Activated naive CD4-positive, alpha-beta T cell treated with anti-CD3 and anti-CD28 coated beads, Interleukin-2, amount 50 U/mL, for 72 hours (primary cell): ENCODE results near the gene CD320. TPM values are rescaled to one million over a fixed set of nuclear protein-coding genes. Genes with fewer than 3 reads are reported as not detected.

ENCODE experiments used
- ATAC-seq, 2 donors: fragments of 150-1000 bp; cut with Tn5 transposase; 2 replicates each; pipeline ENCODE4 v1.10.0; 2021; ENCODE audit warnings: mild to moderate bottlenecking in 2 of 2, moderate library complexity in 2 of 2
- DNase-seq, 2 donors: peaks; one replicate each; pipeline ENCODE4 v3.0.0; 2021 to 2022; ENCODE audit warnings: low spot score in 2 of 2
- H3K27ac Mint-ChIP-seq, 2 donors: one replicate each; pipeline ENCODE4 v1.8.0; 2022; ENCODE audit warnings: mild to moderate bottlenecking in 2 of 2, mixed read lengths in 2 of 2
- H3K36me3 Mint-ChIP-seq, 2 donors: one replicate each; pipeline ENCODE4 v1.8.0; 2022; ENCODE audit warnings: mixed read lengths in 2 of 2
- H3K9me3 Mint-ChIP-seq, 2 donors: one replicate each; pipeline ENCODE4 v1.8.0; 2022; ENCODE audit warnings: mixed read lengths in 2 of 2
- total RNA-seq, 2 donors: library from RNA; stranded (reverse); gene quantifications; one replicate each; pipeline ENCODE4 v1.2.3, GENCODE V29; 2022

CD320 gene
- total RNA-seq, 2 donors from 2014 or later, result 46.1 to 49.7 TPM

DNA sequence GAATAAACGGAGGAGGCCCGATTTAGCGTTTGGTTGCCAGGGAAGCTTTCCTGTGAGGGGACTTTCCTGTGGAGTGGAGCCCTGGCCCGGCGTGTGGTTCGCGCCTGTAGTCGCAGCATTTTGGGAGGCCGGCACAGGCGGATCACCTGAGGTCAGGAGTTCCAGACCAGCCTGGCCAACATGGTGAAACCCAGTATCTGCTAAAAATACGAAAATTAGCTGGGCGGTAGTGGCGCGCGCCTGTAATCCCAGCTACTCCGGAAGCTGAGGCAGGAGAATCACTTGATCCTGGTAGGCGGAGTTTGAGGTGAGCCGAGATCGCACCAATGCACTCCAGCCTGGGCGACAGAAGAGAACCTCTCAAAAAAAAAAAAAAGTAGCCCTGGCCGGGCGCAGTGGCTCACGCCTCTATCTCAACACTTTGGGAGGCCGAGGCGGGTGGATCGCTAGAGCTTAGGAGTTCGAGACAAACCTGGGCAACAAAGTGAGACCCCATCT is 28.0 kb upstream of the CD320 start:
- no peaks in the 10 kb centered on the region for H3K9me3 Mint-ChIP-seq
- no peak overlapping the region for H3K27ac Mint-ChIP-seq
- ATAC-seq (no peak), DNase-seq (no peak)
- H3K36me3 Mint-ChIP-seq, result no peaks in the 10 kb centered on the region

DNA sequence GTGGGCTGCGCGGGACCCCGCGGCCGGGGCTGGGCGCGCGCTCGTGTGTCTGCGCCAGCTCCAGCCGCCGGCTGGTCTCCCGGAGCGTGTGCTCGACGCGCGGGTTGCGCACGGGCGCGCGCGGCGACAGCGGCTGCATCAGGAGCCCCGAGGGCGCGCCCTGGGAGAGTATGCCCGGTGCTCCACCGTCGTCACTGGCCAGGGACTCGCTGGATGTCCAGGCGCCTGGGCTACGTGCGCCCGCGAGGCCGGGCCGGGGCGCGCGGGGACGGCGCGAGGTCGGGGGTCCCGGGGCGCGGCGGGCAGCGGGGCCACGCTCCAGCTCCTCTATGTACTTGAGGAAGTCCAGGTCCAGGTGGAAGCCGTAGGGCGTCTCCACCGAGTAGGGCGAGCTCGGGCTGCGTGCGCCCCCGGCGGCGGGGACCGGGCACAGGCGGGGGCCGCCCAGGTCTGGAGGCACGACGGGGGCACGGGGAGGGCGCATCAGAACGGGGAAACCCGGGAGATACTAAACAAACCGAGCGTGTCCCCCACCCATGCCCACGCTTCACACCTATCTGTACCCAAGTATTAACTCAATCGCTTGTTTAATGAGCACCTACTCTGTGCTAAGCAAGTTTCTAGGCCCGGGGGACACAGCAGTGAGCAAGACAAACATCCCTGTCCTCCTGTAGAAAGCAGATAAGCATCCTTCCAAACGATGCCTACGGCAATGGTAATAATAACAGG is 27.3 kb upstream of the CD320 start:
- peak; percentile 53 to 61 for ATAC-seq
- Mint-ChIP-seq H3K9me3 (no peaks in the 10 kb centered on the region), H3K36me3 (no peaks in the 10 kb centered on the region), H3K27ac (no peak overlapping the region)
- peak in 1 of 2 donors; percentile 57 for DNase-seq

DNA sequence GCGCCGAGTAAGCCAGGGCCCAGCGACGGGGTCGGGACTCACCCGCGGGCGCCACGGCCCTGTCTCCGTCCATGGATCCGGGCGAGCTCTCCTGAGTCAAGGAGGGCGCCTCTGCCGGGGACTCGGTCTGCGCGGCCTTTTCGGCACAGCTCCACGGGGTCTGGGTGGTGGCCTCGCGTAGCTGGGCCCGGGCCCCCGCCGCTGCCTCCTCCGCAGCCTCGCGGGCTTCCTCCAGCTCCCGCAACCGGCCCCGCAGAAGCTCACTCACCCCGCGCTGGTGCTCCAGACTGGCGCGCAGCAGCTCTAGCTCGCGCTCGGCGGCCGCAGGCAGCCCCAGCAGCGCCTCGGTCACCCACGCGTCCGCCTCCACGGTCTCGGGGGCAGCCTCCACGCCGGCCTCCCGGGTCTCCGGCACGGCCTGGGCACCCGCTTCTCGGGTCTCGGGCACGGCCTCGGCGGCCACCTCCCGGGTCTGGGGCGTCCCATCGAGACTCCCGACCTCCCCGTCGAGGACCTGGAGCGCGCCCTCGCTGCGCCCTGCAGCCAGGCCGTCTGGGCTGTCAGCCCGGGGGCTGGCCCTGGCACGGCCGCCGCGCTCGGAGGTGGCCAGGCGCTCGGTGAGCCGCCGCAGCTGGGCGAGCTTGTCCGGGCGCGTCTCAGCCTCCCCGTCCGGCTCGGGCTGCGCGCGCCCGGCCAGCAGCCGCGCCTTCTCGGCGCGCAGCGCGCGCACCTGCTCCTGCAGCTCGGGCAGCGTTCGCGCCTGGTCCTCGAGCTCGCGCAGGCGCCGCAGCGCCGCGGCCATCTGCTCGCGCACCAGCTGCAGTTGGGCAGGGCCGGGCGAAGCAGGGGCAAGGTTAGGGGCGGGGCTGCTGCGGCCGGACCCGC is 26.5 kb upstream of the CD320 start:
- Mint-ChIP-seq H3K36me3 (no peaks in the 10 kb centered on the region), H3K9me3 (no peaks in the 10 kb centered on the region), H3K27ac (no peak overlapping the region)
- peak in 1 of 2 donors; percentile 62 for DNase-seq
- peak; percentile 63 to 77 for ATAC-seq

DNA sequence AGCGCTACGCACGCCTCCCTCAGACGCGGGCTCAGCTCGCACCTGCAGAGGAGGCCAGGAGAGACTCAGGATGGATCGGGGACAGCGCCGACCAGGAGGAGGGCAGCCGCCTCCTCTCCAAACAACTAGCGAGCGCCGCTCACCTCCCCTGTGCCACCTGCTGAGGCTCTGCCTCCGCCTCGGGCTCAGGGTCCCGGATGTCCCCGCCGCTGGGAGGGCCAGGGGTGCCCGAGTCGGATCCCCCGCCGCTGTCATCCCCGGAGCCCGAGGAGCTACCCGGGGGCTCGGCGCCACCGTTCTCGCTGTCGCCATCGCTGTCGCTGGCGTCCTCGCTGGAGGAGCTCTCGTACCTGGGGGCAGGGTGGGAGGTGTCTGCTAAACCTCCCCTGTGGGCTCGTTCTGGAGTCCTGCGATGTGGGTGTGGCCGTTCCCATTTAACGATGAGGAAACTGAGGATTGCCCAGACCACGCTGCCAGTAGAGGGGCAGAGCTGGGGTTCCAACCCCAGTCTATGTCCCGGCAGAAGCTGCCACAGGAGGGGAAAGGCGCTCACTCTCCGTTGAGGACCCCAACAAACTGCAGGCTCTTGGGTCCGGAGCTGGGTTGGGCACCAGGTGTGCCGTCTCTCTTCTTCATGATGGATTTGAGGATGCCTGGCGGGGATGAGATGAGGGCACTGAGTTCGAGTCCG is 25.8 kb upstream of the CD320 start:
- DNase-seq (no peak), ATAC-seq (no peak)
- no peaks in the 10 kb centered on the region for H3K36me3 Mint-ChIP-seq
- no peak overlapping the region for H3K27ac Mint-ChIP-seq
- no peaks in the 10 kb centered on the region for H3K9me3 Mint-ChIP-seq

DNA sequence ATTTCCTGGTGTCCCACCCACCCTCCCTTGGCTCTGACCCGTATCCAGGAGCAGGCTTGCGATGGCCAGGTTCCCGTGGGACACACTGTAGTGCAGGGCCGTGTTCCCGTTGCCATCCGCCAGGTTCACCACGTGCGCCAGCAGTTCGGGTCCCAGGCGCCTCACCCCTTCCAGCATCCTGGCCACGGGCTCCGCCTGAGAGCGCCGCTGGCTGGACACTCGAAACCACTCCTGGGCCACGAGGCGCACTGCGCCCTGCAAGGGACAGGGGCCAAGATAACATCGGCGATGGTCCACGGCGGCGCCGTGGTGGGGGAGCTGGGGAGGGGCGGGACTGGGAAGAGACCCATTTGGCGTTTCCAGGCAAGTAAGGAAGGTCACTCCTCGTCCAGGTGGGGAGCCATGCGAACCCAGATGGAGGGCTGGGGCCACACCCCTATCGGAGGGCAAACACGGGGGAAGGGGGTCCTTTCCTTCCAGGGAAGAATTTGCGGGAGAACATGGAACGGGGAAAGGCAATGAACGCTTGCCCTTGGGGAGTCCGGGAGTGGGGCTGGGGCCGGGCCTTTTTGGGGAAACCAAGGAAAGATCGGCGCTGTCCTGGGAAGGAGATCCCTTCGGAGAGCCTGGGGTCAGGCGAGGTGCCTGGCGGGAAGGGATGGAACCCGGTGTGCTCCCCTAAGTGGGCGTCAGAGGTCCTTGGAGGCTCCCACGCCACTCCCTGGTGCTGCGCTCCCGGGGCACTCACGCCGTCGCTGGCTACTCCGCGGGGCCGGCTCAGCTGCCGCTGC is 25.0 kb upstream of the CD320 start:
- no peak for DNase-seq
- Mint-ChIP-seq H3K9me3 (no peaks in the 10 kb centered on the region), H3K36me3 (no peaks in the 10 kb centered on the region), H3K27ac (no peak overlapping the region)
- no peak for ATAC-seq

DNA sequence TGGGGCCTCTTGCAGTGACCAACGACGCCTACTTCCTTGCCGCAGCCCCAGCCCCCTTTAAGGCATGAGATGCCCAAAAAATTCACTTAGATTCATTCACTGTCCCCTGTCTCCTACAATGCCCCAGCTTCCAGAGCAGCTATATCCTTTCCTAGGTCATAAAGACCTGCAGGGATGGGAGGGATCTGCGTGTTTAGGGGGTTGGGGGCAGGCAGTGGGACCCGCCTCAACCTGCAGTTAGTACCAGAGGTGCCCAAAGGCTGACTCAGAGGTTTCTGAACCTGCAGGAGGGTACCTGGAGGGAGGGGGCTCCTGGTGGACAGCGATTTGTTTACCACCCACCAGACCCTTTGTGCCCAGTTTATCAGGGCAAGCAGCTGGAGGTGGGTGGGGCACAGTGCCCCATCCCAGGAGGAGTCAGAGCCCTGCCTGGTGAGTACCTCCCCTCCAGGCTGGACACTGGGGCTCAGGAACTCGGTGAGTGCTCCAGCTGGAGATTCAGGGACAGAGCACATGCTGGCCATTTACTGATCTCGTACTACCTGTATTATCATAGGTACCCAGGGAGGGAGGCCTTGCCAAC is 23.2 kb upstream of the CD320 start:
- no peaks in the 10 kb centered on the region for H3K9me3 Mint-ChIP-seq

DNA sequence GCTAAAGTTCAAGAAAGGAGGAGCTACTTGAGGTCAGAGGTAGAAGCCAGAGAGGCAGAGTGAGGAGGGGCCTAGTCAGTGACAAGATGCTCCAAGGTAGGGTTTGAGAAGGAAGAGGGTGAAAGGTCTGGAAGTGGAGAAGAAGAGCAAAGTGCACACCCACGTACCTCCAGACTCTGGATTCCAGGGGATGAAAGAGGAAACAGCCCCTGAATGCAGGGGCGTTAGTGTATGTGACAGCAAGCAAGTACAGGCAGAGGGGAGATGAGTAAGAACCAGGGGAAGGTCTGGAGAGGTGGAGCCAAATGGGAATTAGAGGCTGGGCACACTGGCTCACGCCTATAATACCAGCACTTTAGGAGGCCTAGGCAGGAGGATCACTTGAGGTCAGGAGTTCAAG is 21.8 kb upstream of the CD320 start:
- Mint-ChIP-seq H3K36me3 (no peaks in the 10 kb centered on the region), H3K9me3 (no peaks in the 10 kb centered on the region), H3K27ac (peak overlapping the region in 1 of 2 donors; percentile 28)
- DNase-seq (no peak), ATAC-seq (no peak)

More for the DNA sequence above, 23.2 kb upstream of the CD320 start:
- Mint-ChIP-seq H3K36me3 (no peaks in the 10 kb centered on the region), H3K27ac (no peak overlapping the region)
- ATAC-seq, result no peak
- no peak for DNase-seq

DNA sequence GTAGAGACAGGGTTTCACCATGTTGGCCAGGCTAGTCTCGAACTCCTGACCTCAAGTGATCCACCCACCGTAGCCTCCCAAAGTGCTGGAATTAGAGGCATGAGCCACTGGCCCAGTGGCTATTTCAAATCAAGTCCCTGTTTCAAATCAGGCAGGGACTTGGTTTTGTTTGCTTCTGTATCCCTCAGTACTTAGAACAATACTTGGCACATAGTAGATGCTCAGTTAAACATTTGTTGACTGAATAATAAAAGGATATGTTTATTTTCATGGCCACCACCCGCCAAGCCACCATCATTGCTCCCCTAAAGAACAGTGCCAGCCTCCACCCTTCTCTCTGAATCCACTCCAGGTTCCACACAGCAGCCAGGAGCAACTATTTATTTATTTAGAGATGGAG is 17.3 kb upstream of the CD320 start:
- Mint-ChIP-seq H3K27ac (peak overlapping the region in 1 of 2 donors; percentile 94), H3K9me3 (no peaks in the 10 kb centered on the region), H3K36me3 (peaks cover 26 to 31% of the 10 kb centered on the region in 2 donors)
- ATAC-seq, result no peak
- DNase-seq, result no peak

DNA sequence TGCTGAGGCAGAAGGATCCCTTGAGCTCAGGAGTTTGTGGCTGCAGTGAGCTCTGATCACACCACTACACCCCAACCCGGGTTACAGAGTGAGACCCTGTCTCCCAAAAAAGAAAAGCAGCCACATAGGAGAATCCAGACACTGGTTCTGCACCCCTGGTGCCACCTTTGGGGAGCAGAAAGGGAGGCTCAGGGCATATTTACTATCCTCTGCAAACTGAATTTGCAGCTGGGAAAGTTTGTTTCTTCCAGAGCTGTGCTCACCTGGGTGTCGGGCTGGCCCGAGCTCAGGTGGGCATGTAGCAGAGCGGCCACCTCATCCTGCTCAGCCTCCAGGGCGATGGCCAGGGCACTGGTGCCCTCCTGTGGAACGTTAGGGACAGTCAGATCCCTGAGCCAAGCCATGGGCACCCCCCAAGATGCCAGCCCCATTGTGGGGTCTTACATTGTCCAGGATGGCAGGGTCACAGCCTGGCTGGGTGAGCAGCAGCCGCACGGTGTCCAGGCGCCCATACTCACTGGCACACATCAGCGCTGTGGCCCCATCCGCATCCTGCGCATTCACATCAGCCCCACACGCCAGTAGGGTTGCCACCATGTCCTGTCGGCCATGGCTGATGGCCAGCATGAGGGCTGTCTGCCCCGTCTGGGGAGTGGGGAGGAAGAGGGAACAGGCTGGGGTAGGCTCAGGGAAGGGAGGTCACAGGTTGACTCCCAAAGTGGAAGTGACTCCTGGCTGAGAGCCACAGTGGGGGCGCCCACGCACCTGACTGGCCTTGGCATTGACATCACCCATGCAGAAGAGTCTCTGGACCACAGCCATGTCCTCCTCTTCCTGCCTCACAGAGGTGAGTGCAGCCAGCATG is 16.3 kb upstream of the CD320 start:
- ATAC-seq (no peak), DNase-seq (no peak)
- H3K36me3 Mint-ChIP-seq, result peaks cover 28 to 39% of the 10 kb centered on the region in 2 donors
- no peaks in the 10 kb centered on the region for H3K9me3 Mint-ChIP-seq
- peak overlapping the region in 1 of 2 donors; percentile 88 for H3K27ac Mint-ChIP-seq

DNA sequence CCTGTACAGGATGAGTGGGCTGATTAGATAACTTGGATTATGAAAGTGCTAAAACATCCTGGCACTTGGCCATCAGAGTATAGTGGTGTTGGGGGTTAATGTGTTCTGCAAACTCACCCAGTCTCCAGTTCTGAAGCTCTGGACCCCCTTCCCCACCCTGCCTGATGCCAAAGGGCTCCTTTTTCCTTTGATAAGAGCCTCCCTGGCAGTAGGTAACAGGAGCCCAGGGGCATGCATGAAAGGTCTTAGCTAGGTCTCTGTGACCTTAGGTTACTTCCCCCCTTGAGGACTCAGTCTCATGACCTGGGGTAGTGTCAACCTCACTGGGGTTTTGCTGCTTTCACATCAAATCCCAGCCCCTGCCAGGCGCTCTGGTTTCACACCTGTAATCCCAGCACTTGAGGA is 15.6 kb upstream of the CD320 start:
- H3K27ac Mint-ChIP-seq, result peak overlapping the region; percentile 88 to 96
- DNase-seq (no peak), ATAC-seq (no peak)
- no peaks in the 10 kb centered on the region for H3K9me3 Mint-ChIP-seq
- peaks cover 28 to 39% of the 10 kb centered on the region in 2 donors for H3K36me3 Mint-ChIP-seq

DNA sequence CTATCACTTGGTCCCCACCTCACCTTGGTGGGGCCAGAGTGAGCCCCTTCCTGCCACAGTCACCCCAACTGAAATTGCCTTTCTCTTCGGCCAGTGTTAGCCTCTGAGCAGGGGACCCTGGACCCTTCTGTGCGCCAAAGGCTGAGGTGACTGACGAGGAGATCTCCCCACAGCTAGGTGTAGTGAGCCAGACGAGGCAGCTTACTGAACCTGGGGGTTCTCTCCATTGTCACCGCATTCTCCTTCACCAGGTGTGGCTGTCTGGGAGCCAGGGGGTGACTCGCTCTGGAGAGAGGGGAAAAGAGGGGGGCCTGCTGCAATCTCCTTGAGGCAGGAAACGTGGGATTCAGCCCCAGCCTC is 14.5 kb upstream of the CD320 start:
- H3K36me3 Mint-ChIP-seq, result peaks cover 28 to 39% of the 10 kb centered on the region in 2 donors
- peak overlapping the region; percentile 96 to 100 for H3K27ac Mint-ChIP-seq
- DNase-seq (no peak), ATAC-seq (no peak)
- no peaks in the 10 kb centered on the region for H3K9me3 Mint-ChIP-seq

DNA sequence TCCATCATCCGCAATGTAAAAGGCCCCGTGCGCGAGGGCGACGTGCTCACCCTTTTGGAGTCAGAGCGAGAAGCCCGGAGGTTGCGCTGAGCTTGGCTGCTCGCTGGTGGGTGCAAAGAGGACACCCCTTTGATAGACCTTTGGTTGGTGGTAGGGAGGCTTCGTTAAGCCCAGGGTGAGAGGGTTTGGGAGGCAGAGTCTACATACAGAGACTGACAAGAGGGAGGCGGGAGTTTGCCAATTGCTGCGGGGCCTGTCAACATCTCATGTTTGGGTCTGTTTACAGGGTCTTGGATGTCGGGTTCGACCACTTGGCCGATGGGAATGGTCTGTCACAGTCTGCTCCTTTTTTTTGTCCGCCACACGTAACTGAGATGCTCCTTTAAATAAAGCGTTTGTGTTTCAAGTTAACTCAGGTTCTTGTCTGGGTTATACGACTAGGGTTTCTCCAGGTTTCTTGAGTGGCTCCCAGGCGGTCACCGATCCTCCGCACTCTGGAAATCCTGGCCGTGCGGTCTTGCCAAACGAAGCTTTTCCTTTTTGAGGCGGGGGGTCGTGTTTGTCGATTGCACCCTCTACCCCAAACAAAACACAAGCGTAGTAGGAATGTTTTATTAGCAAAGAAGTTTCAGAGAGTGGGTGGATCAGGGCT is 14.0 kb upstream of the CD320 start:
- no peaks in the 10 kb centered on the region for H3K9me3 Mint-ChIP-seq
- H3K27ac Mint-ChIP-seq, result peak overlapping the region; percentile 96 to 100
- DNase-seq (no peak), ATAC-seq (peak in 1 of 2 donors; percentile 1)
- peaks cover 28 to 39% of the 10 kb centered on the region in 2 donors for H3K36me3 Mint-ChIP-seq

DNA sequence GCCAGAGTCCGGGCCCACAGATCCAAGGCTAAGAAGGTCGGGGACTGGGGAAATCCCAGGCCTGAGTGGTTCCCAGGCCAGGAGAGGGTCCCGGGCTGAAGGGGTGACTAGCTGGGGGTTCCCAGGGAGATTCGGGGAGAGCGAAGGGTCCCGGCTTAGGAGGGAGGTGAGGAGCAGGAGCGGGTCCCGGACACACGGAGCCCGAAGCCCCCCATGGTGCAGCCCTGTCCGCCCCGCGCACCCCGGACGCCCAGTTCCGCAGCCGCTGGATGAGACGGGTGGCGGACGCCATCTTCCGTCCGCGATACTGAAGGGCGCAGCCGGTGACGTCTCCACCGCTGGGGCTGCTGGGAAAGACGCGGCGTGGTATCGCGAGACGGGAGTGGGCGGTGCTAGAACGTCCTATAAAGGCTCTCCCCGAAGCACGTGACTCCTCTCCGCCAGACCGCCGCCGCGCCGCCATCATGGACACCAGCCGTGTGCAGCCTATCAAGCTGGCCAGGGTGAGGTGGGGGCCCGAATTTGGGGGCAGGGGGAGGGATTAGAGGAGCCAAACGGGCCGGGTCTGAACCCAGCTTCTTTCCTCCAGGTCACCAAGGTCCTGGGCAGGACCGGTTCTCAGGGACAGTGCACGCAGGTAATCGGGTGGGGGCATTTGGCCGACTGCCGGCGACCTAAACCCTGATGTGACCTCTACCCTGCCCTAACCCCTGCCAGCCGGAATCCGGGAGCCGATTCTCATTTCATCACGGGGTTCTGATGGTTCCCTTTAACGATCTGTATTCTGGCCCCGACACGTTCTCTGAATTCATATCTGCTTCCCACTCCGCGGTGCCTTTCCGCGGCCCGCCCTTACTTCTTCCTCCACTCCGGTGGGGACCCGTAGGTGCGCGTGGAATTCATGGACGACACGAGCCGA is 13.2 kb upstream of the CD320 start, which contains the start of the genes NDUFA7 and RPS28:
TSS of gene NDUFA7 (minus strand) at position 309 of the 919 bp plus-strand sequence. CDS start at position 292, 17 bp downstream.
TSS of gene RPS28 (plus strand) at position 430 of the 919 bp plus-strand sequence. CDS start at position 465, 35 bp downstream.
- peak within 1 kb of the TSS; percentile 96 to 100 for H3K27ac Mint-ChIP-seq
- DNase-seq (peak; percentile 97), ATAC-seq (peak; percentile 94 to 95)
- H3K9me3 Mint-ChIP-seq, result no peaks in the 10 kb centered on the region
- peaks cover 28 to 39% of the 10 kb centered on the region in 2 donors for H3K36me3 Mint-ChIP-seq
